H9 (cell line): Measurements from ENCODE around the gene KL. TPM values are rescaled to one million over a fixed set of nuclear protein-coding genes. Genes with fewer than 3 reads are reported as not detected.
A peak's percentile ranks its signal among the peaks of the same experiment; 100 is the strongest.

ENCODE experiments used
- DNase-seq: peaks from one replicate; pipeline ENCODE4 v3.0.0-alpha.2; 2017
- H2AFZ ChIP-seq: one replicate; pipeline ENCODE4 v1.6.1; 2013; ENCODE audit warnings: mild to moderate bottlenecking, low read length, control low read depth, moderate library complexity
- H2AK5ac ChIP-seq: 2 replicates; pipeline ENCODE4 v1.6.1; 2013; ENCODE audit warnings: low read length, control low read depth, mixed read lengths; ENCODE audit not compliant: insufficient read length
- H2BK120ac ChIP-seq: one replicate; pipeline ENCODE4 v1.6.1; 2013; ENCODE audit warnings: low read depth, mild to moderate bottlenecking, low read length, control low read depth, inconsistent platforms; ENCODE audit not compliant: poor library complexity, severe bottlenecking
- H2BK12ac ChIP-seq: 2 replicates; pipeline ENCODE4 v1.6.1; 2013; ENCODE audit warnings: low read length, control low read depth, mixed read lengths, low read depth; ENCODE audit not compliant: insufficient read length
- H2BK15ac ChIP-seq: 2 replicates; pipeline ENCODE4 v1.6.1; 2013; ENCODE audit warnings: low read depth, low read length, control low read depth
- H2BK20ac ChIP-seq: one replicate; pipeline ENCODE4 v1.6.1; 2013; ENCODE audit warnings: low read depth, mild to moderate bottlenecking, low read length, control low read depth, inconsistent platforms; ENCODE audit not compliant: poor library complexity, severe bottlenecking
- H2BK5ac ChIP-seq: 2 replicates; pipeline ENCODE4 v1.6.1; 2013; ENCODE audit warnings: low read length, control low read depth, mixed read lengths; ENCODE audit not compliant: insufficient read length
- H3K14ac ChIP-seq: 2 replicates; pipeline ENCODE4 v1.6.1; 2013; ENCODE audit warnings: low read length, control low read depth; ENCODE audit not compliant: insufficient read depth
- H3K18ac ChIP-seq: 2 replicates; pipeline ENCODE4 v1.6.1; 2013; ENCODE audit warnings: low read depth, mild to moderate bottlenecking, mixed read lengths, low read length, control low read depth; ENCODE audit not compliant: insufficient read length
- H3K23ac ChIP-seq: 2 replicates; pipeline ENCODE4 v1.6.1; 2013; ENCODE audit warnings: low read length, control low read depth, mixed read lengths, low read depth; ENCODE audit not compliant: insufficient read length
- H3K23me2 ChIP-seq: 2 replicates; pipeline ENCODE4 v1.6.1; 2013; ENCODE audit warnings: low read depth, mild to moderate bottlenecking, mixed read lengths, low read length, control low read depth; ENCODE audit not compliant: insufficient read length, poor library complexity, severe bottlenecking
- H3K27ac ChIP-seq: 2 replicates; pipeline ENCODE4 v1.5.1; 2013; ENCODE audit warnings: low read length, control low read depth, mixed read lengths, low read depth; ENCODE audit not compliant: insufficient read length
- H3K27me3 ChIP-seq: 2 replicates; pipeline ENCODE4 v1.6.1; 2013; ENCODE audit warnings: low read length, control low read depth, inconsistent platforms; ENCODE audit not compliant: insufficient read depth
- H3K4ac ChIP-seq: 2 replicates; pipeline ENCODE4 v1.6.1; 2013; ENCODE audit warnings: low read depth, mild to moderate bottlenecking, control low read depth, inconsistent platforms, low read length, moderate library complexity
- H3K4me1 ChIP-seq: 2 replicates; pipeline ENCODE4 v1.6.1; 2013; ENCODE audit warnings: low read length, control low read depth, inconsistent platforms; ENCODE audit not compliant: insufficient read depth
- H3K4me2 ChIP-seq: 2 replicates; pipeline ENCODE4 v1.6.1; 2013; ENCODE audit warnings: low read length, control low read depth, mixed read lengths; ENCODE audit not compliant: insufficient read length, insufficient read depth
- H3K56ac ChIP-seq: 2 replicates; pipeline ENCODE4 v1.6.1; 2013; ENCODE audit warnings: low read depth, mild to moderate bottlenecking, mixed read lengths, low read length, control low read depth; ENCODE audit not compliant: insufficient read length
- H3K79me1 ChIP-seq: 2 replicates; pipeline ENCODE4 v1.6.1; 2013; ENCODE audit warnings: low read depth, mild to moderate bottlenecking, moderate library complexity, low read length, control low read depth, inconsistent platforms; ENCODE audit not compliant: insufficient read depth, poor library complexity, severe bottlenecking
- H3K79me2 ChIP-seq: 2 replicates; pipeline ENCODE4 v1.6.1; 2013; ENCODE audit warnings: low read length, control low read depth, inconsistent platforms; ENCODE audit not compliant: insufficient read depth
- H3K9ac ChIP-seq: 2 replicates; pipeline ENCODE4 v1.6.1; 2013; ENCODE audit warnings: low read length, control low read depth, mixed read lengths; ENCODE audit not compliant: insufficient read length; ENCODE audit errors: extremely low read depth
- H3K9me3 ChIP-seq: one replicate; pipeline ENCODE4 v1.6.1; 2013; ENCODE audit warnings: low read depth, low read length, inconsistent platforms; ENCODE audit not compliant: control insufficient read depth
- H3T11ph ChIP-seq: one replicate; pipeline ENCODE4 v1.6.1; 2013; ENCODE audit warnings: mild to moderate bottlenecking, low read length, control low read depth, inconsistent platforms
- H4K20me1 ChIP-seq: one replicate; pipeline ENCODE4 v1.6.1; 2013; ENCODE audit not compliant: control insufficient read depth, insufficient read length, insufficient read depth
- H4K5ac ChIP-seq: 2 replicates; pipeline ENCODE4 v1.6.1; 2013; ENCODE audit warnings: low read depth, mild to moderate bottlenecking, mixed read lengths, low read length, control low read depth; ENCODE audit not compliant: insufficient read length
- H4K8ac ChIP-seq: replicated peaks from 2 replicates; pipeline ENCODE4 v1.6.1; 2013; ENCODE audit warnings: low read length, control low read depth, mixed read lengths, low read depth; ENCODE audit not compliant: insufficient read length
- H4K91ac ChIP-seq: 2 replicates; pipeline ENCODE4 v1.6.1; 2013; ENCODE audit warnings: low read depth, mild to moderate bottlenecking, moderate library complexity, mixed read lengths, low read length, control low read depth; ENCODE audit not compliant: insufficient read length
- H3K27ac Mint-ChIP-seq, 3 experiments: 2 replicates in 2 of 3; 3 replicates in 1 of 3; pipeline ENCODE4 v1.8.0; 2020 to 2021; ENCODE audit warnings: mixed read lengths in 3 of 3, mild to moderate bottlenecking in 1 of 3, moderate library complexity in 1 of 3
- H3K27me3 Mint-ChIP-seq: 2 replicates; pipeline ENCODE4 v1.8.0; 2021; ENCODE audit warnings: low read depth, mild to moderate bottlenecking, moderate library complexity, mixed read lengths
- H3K36me3 Mint-ChIP-seq, 3 experiments: 2 replicates in 2 of 3; 3 replicates in 1 of 3; pipeline ENCODE4 v1.8.0; 2020 to 2021; ENCODE audit warnings: low read depth in 3 of 3, mixed read lengths in 3 of 3; ENCODE audit not compliant: insufficient read depth in 1 of 3
- H3K4me1 Mint-ChIP-seq, 2 experiments: 2 replicates each; pipeline ENCODE4 v1.8.0; 2020; ENCODE audit warnings: mixed read lengths in 2 of 2
- H3K4me3 Mint-ChIP-seq, 2 experiments: 2 replicates in 1 of 2; 3 replicates in 1 of 2; pipeline ENCODE4 v1.8.0; 2020 to 2021; ENCODE audit warnings: mild to moderate bottlenecking in 2 of 2, mixed read lengths in 2 of 2, moderate library complexity in 1 of 2
- H3K9me3 Mint-ChIP-seq, 2 experiments: 2 replicates in 1 of 2; 3 replicates in 1 of 2; pipeline ENCODE4 v1.8.0; 2020; ENCODE audit warnings: mild to moderate bottlenecking in 2 of 2, mixed read lengths in 2 of 2, moderate library complexity in 1 of 2
- CTCF ChIP-seq: fragments of 200-600 bp; sonication (generic); conservative IDR thresholded peaks from 3 replicates; pipeline ENCODE4 v1.8.0; 2021; ENCODE audit warnings: antibody characterized with exemption, mild to moderate bottlenecking
- WGBS: extraction: QIAGEN DNeasy Blood & Tissue Kit; methylation state at CpG from one replicate; pipeline ENCODE4 v1.1.7; 2013; ENCODE audit warnings: missing lambda C conversion rate, low lambda C conversion rate, mixed read lengths; ENCODE audit not compliant: insufficient read length; ENCODE audit errors: extremely low coverage; 5-methylcytosine and 5-hydroxymethylcytosine counted together
- total RNA-seq: library from RNA; stranded (reverse); gene quantifications from 2 replicates; pipeline ENCODE4 v1.2.1, GENCODE V29; 2021

KL gene
- total RNA-seq, 1 experiment from 2014 or later = not detected

- Histone ChIP-seq H3K56ac (no peak overlapping the region), H3K79me2 (no peaks in the 10 kb centered on the region), H3K23me2 (no peaks in the 10 kb centered on the region), H2AFZ (peak overlapping the region; percentile 27), H3K4me2 (no peak overlapping the region), H2AK5ac (no peak overlapping the region), H4K20me1 (no peaks in the 10 kb centered on the region), H3K23ac (no peak overlapping the region), H3K9ac (no peak overlapping the region), H2BK12ac (no peak overlapping the region), H3K27me3 (no peaks in the 10 kb centered on the region), H3K27ac (no peak overlapping the region), H3K79me1 (no peaks in the 10 kb centered on the region), H2BK120ac (no peak overlapping the region), H4K91ac (no peak overlapping the region), H4K5ac (no peak overlapping the region), H3T11ph (no peak overlapping the region), H3K14ac (no peak overlapping the region), H3K4ac (no peak overlapping the region), H3K4me1 (no peaks in the 10 kb centered on the region), H3K18ac (no peak overlapping the region), H2BK20ac (no peak overlapping the region), H3K9me3 (no peaks in the 10 kb centered on the region), H2BK5ac (no peak overlapping the region), H2BK15ac (no peak overlapping the region), H4K8ac (no peak overlapping the region)
- no peak overlapping the region; a peak in 1 of 7 replicates for H3K27ac Mint-ChIP-seq
- peaks cover 4 to 7% of the 10 kb centered on the region in 2 experiments; a peak in 3 of 4 replicates for H3K4me1 Mint-ChIP-seq
- peaks cover 1% of the 10 kb centered on the region; the same call in 1 of the 2 replicates for H3K27me3 Mint-ChIP-seq
- no CpG with 5 or more reads among the region's 14 CpGs for WGBS
- no peak for TF ChIP-seq CTCF
- H3K36me3 Mint-ChIP-seq = no peaks in the 10 kb centered on the region
- DNase-seq = no peak
- no peak overlapping the region for H3K4me3 Mint-ChIP-seq
- no peaks in the 10 kb centered on the region for H3K9me3 Mint-ChIP-seq
These were observed 17.0 kb downstream of the KL start for GRCh38 chr13:33033051-33033812.
